HepG2 (cell line): ENCODE measurements around the gene SEPHS2. TPM values are rescaled to one million over a fixed set of nuclear protein-coding genes. Genes with fewer than 3 reads are reported as not detected.

Experiments used
- ONECUT2 ChIP-seq: sonication (generic); formaldehyde crosslinking; IDR thresholded peaks from 2 replicates; pipeline ENCODE4 v1.4.0; 2020; ENCODE audit warnings: missing genetic modification reagents
- SRSF9 ChIP-seq: fragments of 200-400 bp; formaldehyde crosslinking; IDR thresholded peaks from 2 replicates; pipeline ENCODE4 v1.6.1; 2018; ENCODE audit warnings: borderline replicate concordance, mild to moderate bottlenecking, low read depth, low read length; ENCODE audit not compliant: insufficient read depth, poor library complexity, severe bottlenecking
- TBX2 ChIP-seq: sonication (generic); formaldehyde crosslinking; IDR thresholded peaks from 2 replicates; pipeline ENCODE4 v1.5.0; 2020; ENCODE audit warnings: missing genetic modification reagents, mild to moderate bottlenecking, borderline replicate concordance
- THAP11 ChIP-seq: IDR thresholded peaks from 2 replicates; pipeline ENCODE4 v1.6.1; 2016; ENCODE audit warnings: missing biosample characterization, missing genetic modification reagents
- ZNF749 ChIP-seq: sonication (generic); formaldehyde crosslinking; IDR thresholded peaks from 2 replicates; pipeline ENCODE4 v1.8.0; 2022; ENCODE audit warnings: mild to moderate bottlenecking, missing genetic modification reagents, moderate library complexity, borderline replicate concordance
- polyA plus RNA-seq, 8 experiments: library from polyadenylated mRNA; depleted of rRNA in 3 of 8; stranded (reverse) in 7 of 8; unstranded in 1 of 8; fragments of >200 nt; fragmentation: Illumina TruSeq in 4 of 8; extraction: Trizol in 4 of 8; gene quantifications; 2 replicates each; pipeline versions ENCODE4 v1.2.1 to v1.2.3, GENCODE V29; 2011 to 2016; ENCODE audit warnings: low read depth in 4 of 8, missing spikeins in 1 of 8, mixed read lengths in 1 of 8; ENCODE audit not compliant: insufficient read depth in 1 of 8
- total RNA-seq, 5 experiments: library from RNA; depleted of rRNA; stranded (reverse); fragments of >200 nt; fragmentation: Illumina TruSeq; extraction: Trizol; gene quantifications; 2 replicates each; pipeline ENCODE4 v1.2.3, GENCODE V29; 2016; ENCODE audit warnings: low read depth in 1 of 5
- TF ChIP-seq, protein P1 (sequence below): sonication (generic); formaldehyde crosslinking; IDR thresholded peaks from one replicate; pipeline ENCODE4 v1.5.1; 2020; ENCODE audit warnings: mild to moderate bottlenecking, missing genetic modification reagents; ENCODE audit errors: not compliant biosample characterization
- TF ChIP-seq, protein P2 (sequence below): sonication (generic); formaldehyde crosslinking; IDR thresholded peaks from 2 replicates; pipeline ENCODE4 v1.5.1; 2020; ENCODE audit warnings: missing genetic modification reagents, mild to moderate bottlenecking, borderline replicate concordance
- TF ChIP-seq, protein P3 (sequence below): sonication (generic); formaldehyde crosslinking; conservative IDR thresholded peaks from 2 replicates; pipeline ENCODE4 v1.8.0; 2022; ENCODE audit warnings: mild to moderate bottlenecking, moderate library complexity, missing genetic modification reagents
- TF ChIP-seq, protein P4 (sequence below), 2 experiments: sonication (generic) in 1 of 2; formaldehyde crosslinking in 1 of 2; IDR thresholded peaks; 2 replicates each; pipeline versions ENCODE4 v1.4.0 to v1.6.1; 2016 to 2020; ENCODE audit warnings: borderline replicate concordance in 1 of 2, low read depth in 1 of 2, mild to moderate bottlenecking in 1 of 2, missing genetic modification reagents in 1 of 2

SEPHS2 gene
- total and polyA plus RNA-seq, 2 of the 13 experiments (the other 11 are each of a cell fraction or from before 2014, with no cell fraction given) = 20.7 to 127 TPM

DNA sequence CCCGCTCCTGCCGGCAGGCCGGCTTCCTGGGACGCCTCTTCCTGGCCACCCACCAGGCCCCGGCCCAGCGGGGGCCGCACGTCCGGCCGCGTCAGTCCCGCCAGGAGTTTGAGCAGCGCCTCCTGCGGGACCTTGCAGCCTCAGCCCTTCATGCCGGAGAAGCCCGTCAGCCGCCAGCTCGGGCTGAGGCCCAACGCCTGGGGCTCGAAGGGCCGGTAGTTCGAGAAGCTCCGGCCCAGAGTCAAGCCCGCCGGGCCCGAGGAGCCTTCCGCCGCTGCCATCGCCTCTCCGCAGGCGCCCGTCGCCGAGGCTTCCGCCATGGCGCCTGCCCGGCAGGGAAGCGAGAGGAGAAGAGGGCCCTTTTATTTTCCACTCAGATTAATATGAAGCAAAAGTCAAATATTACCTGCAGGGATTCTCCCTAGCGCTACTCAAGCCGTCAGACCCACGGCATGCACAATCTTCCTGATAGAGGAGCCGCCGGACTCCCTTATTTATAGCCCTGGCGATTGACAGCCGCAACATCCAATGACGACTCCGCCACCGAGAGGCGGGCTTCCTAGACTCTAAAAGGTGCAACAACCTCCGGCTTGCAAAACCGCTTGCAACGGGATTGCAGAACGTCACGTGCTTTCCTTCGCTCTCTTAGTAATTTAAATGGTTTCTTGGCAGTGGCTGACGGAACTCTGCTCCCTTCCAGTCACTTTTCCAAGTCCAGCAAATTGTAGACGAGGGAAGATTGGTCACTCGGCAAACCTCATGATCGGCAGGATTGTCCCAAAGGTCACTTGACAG, at the start of gene SEPHS2 (continued):
- TF ChIP-seq, protein P1, sequence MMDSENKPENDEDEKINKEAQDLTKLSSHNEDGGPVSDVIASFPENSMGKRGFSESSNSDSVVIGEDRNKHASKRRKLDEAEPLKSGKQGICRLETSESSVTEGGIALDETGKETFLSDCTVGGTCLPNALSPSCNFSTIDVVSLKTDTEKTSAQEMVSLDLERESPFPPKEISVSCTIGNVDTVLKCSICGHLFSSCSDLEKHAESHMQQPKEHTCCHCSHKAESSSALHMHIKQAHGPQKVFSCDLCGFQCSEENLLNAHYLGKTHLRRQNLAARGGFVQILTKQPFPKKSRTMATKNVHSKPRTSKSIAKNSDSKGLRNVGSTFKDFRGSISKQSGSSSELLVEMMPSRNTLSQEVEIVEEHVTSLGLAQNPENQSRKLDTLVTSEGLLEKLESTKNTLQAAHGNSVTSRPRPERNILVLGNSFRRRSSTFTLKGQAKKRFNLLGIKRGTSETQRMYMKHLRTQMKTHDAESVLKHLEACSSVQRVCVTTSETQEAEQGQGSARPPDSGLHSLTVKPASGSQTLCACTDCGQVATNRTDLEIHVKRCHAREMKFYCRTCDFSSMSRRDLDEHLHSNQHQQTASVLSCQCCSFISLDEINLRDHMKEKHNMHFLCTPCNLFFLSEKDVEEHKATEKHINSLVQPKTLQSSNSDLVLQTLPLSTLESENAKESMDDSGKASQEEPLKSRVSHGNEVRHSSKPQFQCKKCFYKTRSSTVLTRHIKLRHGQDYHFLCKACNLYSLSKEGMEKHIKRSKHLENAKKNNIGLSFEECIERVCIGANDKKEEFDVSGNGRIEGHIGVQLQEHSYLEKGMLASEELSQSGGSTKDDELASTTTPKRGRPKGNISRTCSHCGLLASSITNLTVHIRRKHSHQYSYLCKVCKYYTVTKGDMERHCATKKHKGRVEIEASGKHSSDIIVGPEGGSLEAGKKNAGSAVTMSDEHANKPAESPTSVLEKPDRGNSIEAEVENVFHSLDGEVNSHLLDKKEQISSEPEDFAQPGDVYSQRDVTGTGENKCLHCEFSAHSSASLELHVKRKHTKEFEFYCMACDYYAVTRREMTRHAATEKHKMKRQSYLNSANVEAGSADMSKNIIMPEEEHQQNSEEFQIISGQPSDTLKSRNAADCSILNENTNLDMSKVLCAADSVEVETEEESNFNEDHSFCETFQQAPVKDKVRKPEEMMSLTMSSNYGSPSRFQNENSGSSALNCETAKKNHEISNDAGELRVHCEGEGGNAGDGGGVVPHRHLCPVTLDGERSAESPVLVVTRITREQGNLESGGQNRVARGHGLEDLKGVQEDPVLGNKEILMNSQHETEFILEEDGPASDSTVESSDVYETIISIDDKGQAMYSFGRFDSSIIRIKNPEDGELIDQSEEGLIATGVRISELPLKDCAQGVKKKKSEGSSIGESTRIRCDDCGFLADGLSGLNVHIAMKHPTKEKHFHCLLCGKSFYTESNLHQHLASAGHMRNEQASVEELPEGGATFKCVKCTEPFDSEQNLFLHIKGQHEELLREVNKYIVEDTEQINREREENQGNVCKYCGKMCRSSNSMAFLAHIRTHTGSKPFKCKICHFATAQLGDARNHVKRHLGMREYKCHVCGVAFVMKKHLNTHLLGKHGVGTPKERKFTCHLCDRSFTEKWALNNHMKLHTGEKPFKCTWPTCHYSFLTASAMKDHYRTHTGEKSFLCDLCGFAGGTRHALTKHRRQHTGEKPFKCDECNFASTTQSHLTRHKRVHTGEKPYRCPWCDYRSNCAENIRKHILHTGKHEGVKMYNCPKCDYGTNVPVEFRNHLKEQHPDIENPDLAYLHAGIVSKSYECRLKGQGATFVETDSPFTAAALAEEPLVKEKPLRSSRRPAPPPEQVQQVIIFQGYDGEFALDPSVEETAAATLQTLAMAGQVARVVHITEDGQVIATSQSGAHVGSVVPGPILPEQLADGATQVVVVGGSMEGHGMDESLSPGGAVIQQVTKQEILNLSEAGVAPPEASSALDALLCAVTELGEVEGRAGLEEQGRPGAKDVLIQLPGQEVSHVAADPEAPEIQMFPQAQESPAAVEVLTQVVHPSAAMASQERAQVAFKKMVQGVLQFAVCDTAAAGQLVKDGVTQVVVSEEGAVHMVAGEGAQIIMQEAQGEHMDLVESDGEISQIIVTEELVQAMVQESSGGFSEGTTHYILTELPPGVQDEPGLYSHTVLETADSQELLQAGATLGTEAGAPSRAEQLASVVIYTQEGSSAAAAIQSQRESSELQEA (CRISPR knock-in tag) = no peak
- peak; percentile 41; the same call in 1 of the 2 replicates for TF ChIP-seq TBX2 (CRISPR knock-in tag)
- no peak for TF ChIP-seq SRSF9
- TF ChIP-seq, protein P2, sequence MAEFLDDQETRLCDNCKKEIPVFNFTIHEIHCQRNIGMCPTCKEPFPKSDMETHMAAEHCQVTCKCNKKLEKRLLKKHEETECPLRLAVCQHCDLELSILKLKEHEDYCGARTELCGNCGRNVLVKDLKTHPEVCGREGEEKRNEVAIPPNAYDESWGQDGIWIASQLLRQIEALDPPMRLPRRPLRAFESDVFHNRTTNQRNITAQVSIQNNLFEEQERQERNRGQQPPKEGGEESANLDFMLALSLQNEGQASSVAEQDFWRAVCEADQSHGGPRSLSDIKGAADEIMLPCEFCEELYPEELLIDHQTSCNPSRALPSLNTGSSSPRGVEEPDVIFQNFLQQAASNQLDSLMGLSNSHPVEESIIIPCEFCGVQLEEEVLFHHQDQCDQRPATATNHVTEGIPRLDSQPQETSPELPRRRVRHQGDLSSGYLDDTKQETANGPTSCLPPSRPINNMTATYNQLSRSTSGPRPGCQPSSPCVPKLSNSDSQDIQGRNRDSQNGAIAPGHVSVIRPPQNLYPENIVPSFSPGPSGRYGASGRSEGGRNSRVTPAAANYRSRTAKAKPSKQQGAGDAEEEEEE (CRISPR knock-in tag) = no peak; the same call in 1 of the 2 replicates
- TF ChIP-seq THAP11 (CRISPR knock-in tag) = peak; percentile 74
- TF ChIP-seq ONECUT2 (CRISPR knock-in tag) = peak; percentile 80
- TF ChIP-seq, protein P3, sequence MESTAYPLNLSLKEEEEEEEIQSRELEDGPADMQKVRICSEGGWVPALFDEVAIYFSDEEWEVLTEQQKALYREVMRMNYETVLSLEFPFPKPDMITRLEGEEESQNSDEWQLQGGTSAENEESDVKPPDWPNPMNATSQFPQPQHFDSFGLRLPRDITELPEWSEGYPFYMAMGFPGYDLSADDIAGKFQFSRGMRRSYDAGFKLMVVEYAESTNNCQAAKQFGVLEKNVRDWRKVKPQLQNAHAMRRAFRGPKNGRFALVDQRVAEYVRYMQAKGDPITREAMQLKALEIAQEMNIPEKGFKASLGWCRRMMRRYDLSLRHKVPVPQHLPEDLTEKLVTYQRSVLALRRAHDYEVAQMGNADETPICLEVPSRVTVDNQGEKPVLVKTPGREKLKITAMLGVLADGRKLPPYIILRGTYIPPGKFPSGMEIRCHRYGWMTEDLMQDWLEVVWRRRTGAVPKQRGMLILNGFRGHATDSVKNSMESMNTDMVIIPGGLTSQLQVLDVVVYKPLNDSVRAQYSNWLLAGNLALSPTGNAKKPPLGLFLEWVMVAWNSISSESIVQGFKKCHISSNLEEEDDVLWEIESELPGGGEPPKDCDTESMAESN (CRISPR knock-in tag) = peak; percentile 56
- no peak for TF ChIP-seq ZNF749 (CRISPR knock-in tag)
- TF ChIP-seq, protein P4, sequence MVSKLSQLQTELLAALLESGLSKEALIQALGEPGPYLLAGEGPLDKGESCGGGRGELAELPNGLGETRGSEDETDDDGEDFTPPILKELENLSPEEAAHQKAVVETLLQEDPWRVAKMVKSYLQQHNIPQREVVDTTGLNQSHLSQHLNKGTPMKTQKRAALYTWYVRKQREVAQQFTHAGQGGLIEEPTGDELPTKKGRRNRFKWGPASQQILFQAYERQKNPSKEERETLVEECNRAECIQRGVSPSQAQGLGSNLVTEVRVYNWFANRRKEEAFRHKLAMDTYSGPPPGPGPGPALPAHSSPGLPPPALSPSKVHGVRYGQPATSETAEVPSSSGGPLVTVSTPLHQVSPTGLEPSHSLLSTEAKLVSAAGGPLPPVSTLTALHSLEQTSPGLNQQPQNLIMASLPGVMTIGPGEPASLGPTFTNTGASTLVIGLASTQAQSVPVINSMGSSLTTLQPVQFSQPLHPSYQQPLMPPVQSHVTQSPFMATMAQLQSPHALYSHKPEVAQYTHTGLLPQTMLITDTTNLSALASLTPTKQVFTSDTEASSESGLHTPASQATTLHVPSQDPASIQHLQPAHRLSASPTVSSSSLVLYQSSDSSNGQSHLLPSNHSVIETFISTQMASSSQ (IDR thresholded peaks at IDR 0.05; ENCODE audit: low read depth) = peak; percentile 57
- TF ChIP-seq, protein P4 (CRISPR knock-in tag; IDR thresholded peaks at IDR 0.05; ENCODE audit: borderline replicate concordance) = peak; percentile 54; the same call in 1 of the 2 replicates
